Activated T-helper 2 cell treated with anti-CD3 and anti-CD28 coated beads, Interferon-gamma antibody, Interleukin-2, Interleukin-4, amounts not matched to agents 10 μg/mL and 5 μg/mL and 100 μg/mL, durations not matched to agents 14 hours and 24 hours and 36 hours (primary cell): ENCODE data around the gene CUTA. TPM values are rescaled to one million over a fixed set of nuclear protein-coding genes. Genes with fewer than 3 reads are reported as not detected.

Source experiments
- DNase-seq: peaks from one replicate; pipeline ENCODE4 v3.0.0; 2021; ENCODE audit warnings: low spot score
- H3K27ac Mint-ChIP-seq: one replicate; pipeline ENCODE4 v1.8.0; 2021; ENCODE audit warnings: mixed read lengths
- H3K27me3 Mint-ChIP-seq: one replicate; pipeline ENCODE4 v1.8.0; 2021; ENCODE audit warnings: low read depth, mixed read lengths
- H3K36me3 Mint-ChIP-seq: one replicate; pipeline ENCODE4 v1.8.0; 2021; ENCODE audit warnings: low read depth, mixed read lengths
- H3K4me1 Mint-ChIP-seq: one replicate; pipeline ENCODE4 v1.8.0; 2021; ENCODE audit warnings: low read depth, mixed read lengths
- H3K4me3 Mint-ChIP-seq: one replicate; pipeline ENCODE4 v1.8.0; 2021; ENCODE audit warnings: low read depth, mild to moderate bottlenecking, moderate library complexity, mixed read lengths
- H3K9me3 Mint-ChIP-seq: one replicate; pipeline ENCODE4 v1.8.0; 2021; ENCODE audit warnings: mixed read lengths
- intact Hi-C: fragments of 100-400 bp; cut with micrococcal nuclease; formaldehyde crosslinking; loops from one replicate; pipeline ENCODE4 v1.15.1; 2023
- total RNA-seq: library from RNA; stranded (reverse); gene quantifications from 2 replicates; pipeline ENCODE4 v1.2.3, GENCODE V29; 2022

The CUTA gene
- total RNA-seq, 1 donor from 2014 or later, result 143 TPM

- Mint-ChIP-seq H3K4me3 (peak overlapping the region; percentile 96), H3K27me3 (no peaks in the 10 kb centered on the region), H3K4me1 (peaks cover 54% of the 10 kb centered on the region), H3K27ac (peak overlapping the region; percentile 100), H3K9me3 (no peaks in the 10 kb centered on the region), H3K36me3 (peaks cover 46% of the 10 kb centered on the region)
- no peak for DNase-seq
- intact Hi-C loops, result loop anchor here (5.0 to 10.0 kb wide), 3 partner anchors 119 to 1754 kb away; partner anchors contain the start of genes C6orf47, GPANK1 and RGL2
Measured at GRCh38 chr6:33416386-33417127, 1.4 kb downstream of the CUTA start.

GRCh38 chr6:33415831-33416230 is 2.1 kb downstream of the CUTA start:
- H3K27me3 Mint-ChIP-seq, result no peaks in the 10 kb centered on the region
- no peak for DNase-seq
- peaks cover 46% of the 10 kb centered on the region for H3K36me3 Mint-ChIP-seq
- no peaks in the 10 kb centered on the region for H3K9me3 Mint-ChIP-seq
- H3K27ac Mint-ChIP-seq, result peak overlapping the region; percentile 69
- intact Hi-C loops, result loop anchor here (5.0 to 10.0 kb wide), 3 partner anchors 119 to 1754 kb away; partner anchors contain the start of genes C6orf47, GPANK1 and RGL2
- H3K4me1 Mint-ChIP-seq, result peaks cover 51% of the 10 kb centered on the region
- peak overlapping the region; percentile 96 for H3K4me3 Mint-ChIP-seq

- no peak for DNase-seq
- intact Hi-C loops, result loop anchor here (5.0 to 10.0 kb wide), 3 partner anchors 117 to 1752 kb away; partner anchors contain the start of genes C6orf47, GPANK1 and RGL2
- H3K4me1 Mint-ChIP-seq, result peaks cover 53% of the 10 kb centered on the region
Measured at GRCh38 chr6:33414592-33415271, 3.2 kb downstream of the CUTA start.

GRCh38 chr6:33413241-33414120 is 4.4 kb downstream of the CUTA start:
- H3K36me3 Mint-ChIP-seq, result peaks cover 60% of the 10 kb centered on the region
- no peak for DNase-seq
- H3K27ac Mint-ChIP-seq, result peak overlapping the region; percentile 9
- H3K4me1 Mint-ChIP-seq, result peaks cover 46% of the 10 kb centered on the region
- no peaks in the 10 kb centered on the region for H3K9me3 Mint-ChIP-seq
- H3K4me3 Mint-ChIP-seq, result peak overlapping the region; percentile 7
- intact Hi-C loops, result loop anchor here (10.0 kb wide), 1 partner anchor 281 kb away; no protein-coding TSS in a partner anchor
- H3K27me3 Mint-ChIP-seq, result no peaks in the 10 kb centered on the region

More at GRCh38 chr6:33414592-33415271, 3.2 kb downstream of the CUTA start:
- Mint-ChIP-seq H3K27ac (peak overlapping the region; percentile 69), H3K4me3 (no peak overlapping the region), H3K9me3 (no peaks in the 10 kb centered on the region), H3K27me3 (no peaks in the 10 kb centered on the region), H3K36me3 (peaks cover 49% of the 10 kb centered on the region)

- H3K27me3 Mint-ChIP-seq, result no peaks in the 10 kb centered on the region
Measured at GRCh38 chr6:33412140-33413009, 5.5 kb downstream of the CUTA start.

GRCh38 chr6:33411632-33412005 is 6.3 kb downstream of the CUTA start:
- H3K36me3 Mint-ChIP-seq, result peaks cover 75% of the 10 kb centered on the region
- no peak for DNase-seq
- H3K27ac Mint-ChIP-seq, result peak overlapping the region; percentile 35
- H3K9me3 Mint-ChIP-seq, result no peaks in the 10 kb centered on the region
- intact Hi-C loops, result loop anchor here (2.0 to 10.0 kb wide), 3 partner anchors 211 to 441 kb away; partner anchors contain the start of genes RXRB and SLC39A7
- peak overlapping the region; percentile 73 for H3K4me3 Mint-ChIP-seq
- H3K4me1 Mint-ChIP-seq, result peaks cover 44% of the 10 kb centered on the region
- no peaks in the 10 kb centered on the region for H3K27me3 Mint-ChIP-seq

More at GRCh38 chr6:33412140-33413009, 5.5 kb downstream of the CUTA start:
- H3K9me3 Mint-ChIP-seq, result no peaks in the 10 kb centered on the region
- peak overlapping the region; percentile 73 for H3K4me3 Mint-ChIP-seq
- H3K36me3 Mint-ChIP-seq, result peaks cover 71% of the 10 kb centered on the region
- peaks cover 46% of the 10 kb centered on the region for H3K4me1 Mint-ChIP-seq
- intact Hi-C loops, result loop anchor here (10.0 kb wide), 1 partner anchor 282 kb away; no protein-coding TSS in a partner anchor
- no peak for DNase-seq
- H3K27ac Mint-ChIP-seq, result peak overlapping the region; percentile 17

GRCh38 chr6:33410711-33411631 is 6.9 kb downstream of the CUTA start, which contains the start of gene PHF1:
Gene PHF1 (plus strand): TSS chr6:33411014. CDS start chr6:33412264, 1,250 bp downstream.
- intact Hi-C loops, result loop anchor here (1.0 to 10.0 kb wide), 6 partner anchors 7 to 440 kb away; partner anchors contain the start of genes CUTA, KIFC1, RXRB and SLC39A7
- peak within 1 kb of the TSS; percentile 93 for H3K27ac Mint-ChIP-seq
- H3K36me3 Mint-ChIP-seq, result peaks cover 75% of the 10 kb centered on the region
- H3K27me3 Mint-ChIP-seq, result no peaks in the 10 kb centered on the region
- no peaks in the 10 kb centered on the region for H3K9me3 Mint-ChIP-seq
- peak within 1 kb of the TSS; percentile 88 for H3K4me3 Mint-ChIP-seq
- peaks cover 37% of the 10 kb centered on the region for H3K4me1 Mint-ChIP-seq
- DNase-seq, result no peak

GRCh38 chr6:33410050-33410710 is 7.7 kb downstream of the CUTA start:
- Mint-ChIP-seq H3K4me3 (peak overlapping the region; percentile 88), H3K4me1 (peaks cover 38% of the 10 kb centered on the region), H3K36me3 (peaks cover 75% of the 10 kb centered on the region), H3K9me3 (no peaks in the 10 kb centered on the region), H3K27me3 (no peaks in the 10 kb centered on the region), H3K27ac (peak overlapping the region; percentile 93)
- DNase-seq, result peak; percentile 98
- intact Hi-C loops, result loop anchor here (1.0 to 10.0 kb wide), 6 partner anchors 8 to 439 kb away; partner anchors contain the start of genes CUTA, KIFC1, RXRB and SLC39A7

GRCh38 chr6:33407132-33407718 is 10.7 kb downstream of the CUTA start:
- H3K9me3 Mint-ChIP-seq, result no peaks in the 10 kb centered on the region
- no peak overlapping the region for H3K4me3 Mint-ChIP-seq
- H3K27me3 Mint-ChIP-seq, result no peaks in the 10 kb centered on the region
- no peak for DNase-seq
- peak overlapping the region; percentile 24 for H3K27ac Mint-ChIP-seq
- peaks cover 29% of the 10 kb centered on the region for H3K4me1 Mint-ChIP-seq
- intact Hi-C loops, result no loop called here
- peaks cover 73% of the 10 kb centered on the region for H3K36me3 Mint-ChIP-seq

GRCh38 chr6:33406126-33406525 is 11.8 kb downstream of the CUTA start:
- Mint-ChIP-seq H3K36me3 (peaks cover 78% of the 10 kb centered on the region), H3K27me3 (no peaks in the 10 kb centered on the region), H3K4me1 (peaks cover 24% of the 10 kb centered on the region), H3K9me3 (no peaks in the 10 kb centered on the region), H3K4me3 (no peak overlapping the region), H3K27ac (no peak overlapping the region)
- DNase-seq, result no peak
- intact Hi-C loops, result no loop called here
